WI38 (cell line): ENCODE results near the gene CAPZA1.

Experiments
- H3K4me3 ChIP-seq: 2 replicates; pipeline ENCODE4 v1.5.1; 2011; ENCODE audit warnings: low read depth, mild to moderate bottlenecking, control low read depth, low read length
- CTCF ChIP-seq: IDR thresholded peaks from 2 replicates; pipeline ENCODE4 v1.5.1; 2012; ENCODE audit warnings: low read depth, mild to moderate bottlenecking, control low read depth, low read length

CAPZA1 gene

DNA sequence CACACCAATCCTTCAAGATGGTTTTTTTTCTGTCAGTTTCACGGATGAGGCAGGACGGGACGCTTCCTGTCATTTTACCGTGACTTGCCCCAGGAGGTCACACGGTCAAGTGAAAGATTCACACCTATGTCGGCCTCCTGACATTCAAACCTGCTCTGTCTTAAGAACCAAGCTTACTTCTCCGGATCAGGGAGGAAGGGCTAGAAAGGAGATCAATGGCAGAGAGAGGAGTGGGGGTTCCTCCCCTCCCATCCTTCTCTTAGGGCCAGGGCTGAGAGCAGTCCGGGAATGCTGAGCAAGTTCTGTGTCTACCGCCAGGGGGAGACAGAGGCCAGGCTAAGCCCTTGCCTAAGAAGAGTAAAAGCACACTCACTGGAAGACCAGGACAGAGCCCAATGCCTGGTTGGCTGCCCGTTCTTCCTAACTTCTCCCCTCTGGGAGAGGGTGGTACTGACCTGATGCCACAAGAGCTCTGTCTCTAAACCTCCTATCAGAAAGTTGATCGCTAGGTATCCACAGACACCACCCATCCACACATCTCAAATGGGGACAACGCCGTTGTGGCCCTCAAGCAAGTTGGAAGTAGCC lies 96.6 kb downstream of the CAPZA1 start:
- TF ChIP-seq CTCF: peak; percentile 90
- H3K4me3 ChIP-seq: peak overlapping the region; percentile 69

DNA sequence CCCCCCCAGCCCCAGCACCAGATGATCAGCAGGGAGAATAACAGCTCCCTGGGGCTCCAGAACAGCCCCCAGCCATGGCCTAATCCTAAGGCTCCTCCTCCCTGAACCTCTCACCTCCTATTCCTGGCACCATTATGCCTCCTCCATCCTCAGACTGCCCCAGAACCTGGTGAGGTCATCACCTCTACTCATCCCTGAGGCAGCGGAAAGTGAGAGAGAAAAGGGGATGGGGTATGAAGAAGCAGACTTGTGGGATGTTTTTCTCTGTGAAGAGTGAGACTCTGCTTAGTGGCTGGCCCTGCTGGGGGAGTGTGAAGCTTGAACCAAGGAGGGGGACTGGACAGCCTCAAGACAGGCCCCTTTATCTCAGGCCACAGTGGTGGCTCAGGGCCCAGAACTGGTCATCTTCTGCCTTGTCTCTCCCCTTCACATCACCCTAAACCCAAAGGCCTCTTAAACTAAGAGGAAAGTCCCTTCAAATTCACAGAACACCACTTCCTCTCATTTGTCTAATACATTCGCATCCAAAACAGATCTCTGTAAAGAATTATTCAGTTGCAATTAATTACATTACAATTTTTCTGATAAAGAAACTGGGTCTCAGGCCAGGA lies 97.7 kb downstream of the CAPZA1 start:
- TF ChIP-seq CTCF: no peak
- no peak overlapping the region for H3K4me3 ChIP-seq

DNA sequence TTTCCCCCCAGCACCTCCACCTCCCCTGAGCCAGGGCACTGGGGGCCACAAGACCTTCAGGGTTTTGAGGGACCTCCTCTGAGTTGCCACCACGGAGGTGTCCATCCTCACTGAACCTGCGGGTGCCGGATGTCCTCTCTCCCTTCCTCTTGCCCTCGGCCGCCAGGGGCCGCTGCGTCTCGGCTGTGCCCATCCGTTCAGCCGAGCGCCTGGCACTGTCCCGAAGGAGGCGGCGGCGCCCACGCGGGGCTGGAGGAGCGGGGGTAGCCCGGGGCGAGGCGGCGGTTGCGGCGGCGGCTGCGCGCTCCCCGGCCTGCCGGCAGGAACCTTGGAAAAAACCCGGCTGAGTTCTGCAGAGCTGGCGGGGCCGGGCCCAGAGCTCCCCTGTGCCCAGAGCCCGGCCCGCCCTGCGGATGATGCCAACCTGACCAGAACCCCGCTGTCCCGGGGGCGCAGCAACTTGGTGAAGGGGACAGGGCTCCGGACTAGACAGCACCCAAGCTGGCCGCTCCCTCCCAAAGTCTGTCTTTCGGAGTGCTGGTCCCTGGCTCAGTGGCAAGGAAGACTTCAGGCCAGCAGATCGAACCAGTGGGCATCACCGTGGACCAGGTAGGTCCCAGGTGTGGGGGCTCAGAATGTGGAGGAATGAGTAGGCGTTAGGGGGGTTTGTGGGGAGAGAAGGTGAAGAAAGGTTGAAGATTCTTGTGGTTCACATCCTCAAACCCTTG lies 99.2 kb downstream of the CAPZA1 start:
- H3K4me3 ChIP-seq: no peak overlapping the region
- peak; percentile 87 for TF ChIP-seq CTCF

DNA sequence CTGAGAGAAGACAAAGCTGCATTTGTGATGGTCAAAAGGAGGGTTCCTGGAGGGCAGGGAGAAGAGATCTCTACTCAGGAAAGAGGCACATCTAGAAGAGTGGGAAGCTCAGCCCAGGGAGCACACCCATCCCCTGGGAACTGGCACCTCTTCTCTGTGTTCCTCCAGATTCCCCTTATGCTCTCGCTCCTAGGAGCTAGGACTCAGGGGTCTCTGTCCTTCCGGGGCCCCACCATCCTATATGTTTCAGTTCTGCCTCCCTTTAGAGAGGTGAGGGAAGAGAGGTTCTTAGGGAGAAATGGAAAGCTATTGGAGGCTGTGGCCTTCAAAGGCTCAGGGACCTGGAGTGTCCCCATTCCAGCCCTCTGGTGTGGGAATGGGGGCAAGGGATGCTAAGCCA lies 100.1 kb downstream of the CAPZA1 start:
- no peak overlapping the region for H3K4me3 ChIP-seq
- no peak for TF ChIP-seq CTCF

DNA sequence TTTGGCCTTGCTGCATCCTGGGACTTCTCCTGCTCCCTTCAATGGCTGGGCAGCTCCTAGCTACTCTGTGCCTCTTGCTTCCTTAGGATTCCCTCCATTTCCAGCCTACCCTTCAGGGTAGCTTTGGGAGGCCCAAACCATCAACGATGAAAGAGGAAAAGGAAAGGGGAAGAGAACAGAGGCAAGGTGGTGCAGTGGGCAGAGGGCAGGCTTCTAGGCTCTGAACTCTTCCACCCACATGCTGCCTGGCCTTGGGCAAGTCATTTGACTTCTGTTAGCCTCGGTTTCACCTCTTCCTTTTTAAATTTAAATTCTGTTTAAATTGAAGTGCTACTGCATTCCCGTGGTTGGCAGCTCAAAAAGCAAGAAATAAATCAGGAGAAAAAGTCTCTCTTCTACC lies 101.2 kb downstream of the CAPZA1 start:
- no peak for TF ChIP-seq CTCF
- H3K4me3 ChIP-seq: no peak overlapping the region
